ENCODE measurements around the gene CCDC57.

CCDC57 gene

DNA sequence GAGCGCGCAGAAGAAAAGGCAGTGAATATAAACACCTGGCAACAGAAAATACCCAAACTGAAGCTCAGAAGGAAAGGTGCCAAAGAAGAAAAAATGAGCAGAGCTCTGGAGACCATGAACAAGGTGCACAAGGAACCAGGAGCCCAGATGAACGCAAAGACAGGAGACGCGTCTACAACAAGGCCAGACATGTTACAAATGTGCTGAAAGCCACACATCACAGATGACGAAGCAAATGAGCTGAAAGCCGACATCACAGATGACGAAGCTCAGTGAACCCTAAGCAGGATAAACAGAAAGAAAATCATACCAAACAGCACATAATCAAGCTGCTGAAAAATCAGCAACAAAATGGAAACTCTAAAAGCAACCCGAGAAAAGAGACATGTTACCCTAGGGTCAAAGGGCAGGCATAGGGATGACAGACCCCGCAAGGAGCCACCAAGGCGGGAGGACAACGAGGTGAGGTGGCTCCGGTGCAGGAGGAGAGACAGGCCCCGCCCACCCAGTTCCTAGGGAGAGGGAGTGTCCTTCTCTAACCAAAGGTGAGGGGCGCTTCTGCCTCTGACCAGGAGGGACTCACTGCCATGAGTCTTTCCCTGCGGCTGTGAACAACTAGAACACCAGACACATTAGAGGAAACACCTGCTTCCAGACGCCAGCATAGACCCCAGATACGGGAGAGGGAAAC is 39.1 kb downstream of the CCDC57 start:
- no peaks in the 10 kb centered on the region for H3K9me2 ChIP-seq (replicated peaks; ENCODE audit: control insufficient read depth, low read length)
- no peak overlapping the region for H3K4me3 ChIP-seq (ENCODE audit: low read length)
- H3K9me3 ChIP-seq (ENCODE audit: control insufficient read depth, insufficient read depth, low read length) = no peaks in the 10 kb centered on the region
- no peak overlapping the region for H3K27ac ChIP-seq (ENCODE audit: low read depth, low read length)
- H3K4me2 ChIP-seq (ENCODE audit: low read length) = no peak overlapping the region
- no peaks in the 10 kb centered on the region for H3K27me3 ChIP-seq (ENCODE audit: control insufficient read depth, low read length)
- no peaks in the 10 kb centered on the region for H3K79me2 ChIP-seq (ENCODE audit: control insufficient read depth, low read length)
- H3K4me1 ChIP-seq (ENCODE audit: control insufficient read depth, low read length) = peaks cover 10% of the 10 kb centered on the region
- H3F3A ChIP-seq (ENCODE audit: control insufficient read depth, insufficient read depth) = no peaks in the 10 kb centered on the region
- no peaks in the 10 kb centered on the region for H4K20me1 ChIP-seq (ENCODE audit: control insufficient read depth, insufficient read depth, low read depth, low read length)
- no peaks in the 10 kb centered on the region; the same call in 1 of the 2 replicates for H3K36me3 ChIP-seq (ENCODE audit: control insufficient read depth, low read length)
- no peak for TF ChIP-seq EZH2phosphoT487 (IDR thresholded peaks at IDR 0.05; ENCODE audit: borderline replicate concordance, low read length)
- TF ChIP-seq, protein P1, sequence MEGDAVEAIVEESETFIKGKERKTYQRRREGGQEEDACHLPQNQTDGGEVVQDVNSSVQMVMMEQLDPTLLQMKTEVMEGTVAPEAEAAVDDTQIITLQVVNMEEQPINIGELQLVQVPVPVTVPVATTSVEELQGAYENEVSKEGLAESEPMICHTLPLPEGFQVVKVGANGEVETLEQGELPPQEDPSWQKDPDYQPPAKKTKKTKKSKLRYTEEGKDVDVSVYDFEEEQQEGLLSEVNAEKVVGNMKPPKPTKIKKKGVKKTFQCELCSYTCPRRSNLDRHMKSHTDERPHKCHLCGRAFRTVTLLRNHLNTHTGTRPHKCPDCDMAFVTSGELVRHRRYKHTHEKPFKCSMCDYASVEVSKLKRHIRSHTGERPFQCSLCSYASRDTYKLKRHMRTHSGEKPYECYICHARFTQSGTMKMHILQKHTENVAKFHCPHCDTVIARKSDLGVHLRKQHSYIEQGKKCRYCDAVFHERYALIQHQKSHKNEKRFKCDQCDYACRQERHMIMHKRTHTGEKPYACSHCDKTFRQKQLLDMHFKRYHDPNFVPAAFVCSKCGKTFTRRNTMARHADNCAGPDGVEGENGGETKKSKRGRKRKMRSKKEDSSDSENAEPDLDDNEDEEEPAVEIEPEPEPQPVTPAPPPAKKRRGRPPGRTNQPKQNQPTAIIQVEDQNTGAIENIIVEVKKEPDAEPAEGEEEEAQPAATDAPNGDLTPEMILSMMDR (IDR thresholded peaks at IDR 0.05; ENCODE audit: low read depth, low read length, poor library complexity, severe bottlenecking) = no peak

DNA sequence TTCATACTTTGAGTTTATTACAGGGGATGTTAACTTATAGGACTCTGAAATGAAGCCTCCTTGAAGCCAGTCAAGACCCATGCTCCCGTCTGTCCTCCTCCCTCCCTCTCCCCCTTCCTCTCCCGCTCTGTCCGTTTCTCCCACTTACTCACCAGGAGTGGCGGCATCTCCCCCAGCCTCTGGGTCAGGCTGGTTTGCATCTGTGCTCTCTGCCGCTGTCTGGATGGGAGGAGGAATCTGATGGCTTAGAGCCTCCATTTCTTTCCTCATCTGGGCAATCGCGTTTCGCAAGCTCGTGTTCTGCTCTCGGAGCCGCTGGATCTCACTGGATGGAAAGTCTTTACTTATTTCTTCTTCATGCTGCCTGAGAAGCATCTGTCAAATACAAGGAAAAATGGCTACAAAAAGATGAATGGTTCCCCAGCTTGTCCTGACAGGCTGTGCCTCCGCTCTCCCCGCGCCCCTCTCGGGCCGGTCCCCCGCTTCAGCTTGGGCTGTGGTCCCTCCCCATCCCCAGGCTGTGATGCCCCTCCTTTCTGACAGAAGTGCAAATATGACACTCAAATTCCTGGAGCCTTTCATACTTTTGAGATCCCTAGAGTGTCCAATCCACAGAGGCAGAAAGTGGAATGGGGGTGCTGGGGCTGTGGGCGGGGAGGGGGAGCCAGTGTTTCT is 40.0 kb downstream of the CCDC57 start:
- Histone ChIP-seq H3K4me3 (ENCODE audit: low read length) (no peak overlapping the region), H3K4me2 (ENCODE audit: low read length) (no peak overlapping the region), H3K36me3 (ENCODE audit: control insufficient read depth, low read length) (no peaks in the 10 kb centered on the region; the same call in 1 of the 2 replicates), H4K20me1 (ENCODE audit: control insufficient read depth, insufficient read depth, low read depth, low read length) (no peaks in the 10 kb centered on the region), H3K9me3 (ENCODE audit: control insufficient read depth, insufficient read depth, low read length) (no peaks in the 10 kb centered on the region), H3K4me1 (ENCODE audit: control insufficient read depth, low read length) (peaks cover 6% of the 10 kb centered on the region), H3F3A (ENCODE audit: control insufficient read depth, insufficient read depth) (no peaks in the 10 kb centered on the region), H3K79me2 (ENCODE audit: control insufficient read depth, low read length) (no peaks in the 10 kb centered on the region), H3K27me3 (ENCODE audit: control insufficient read depth, low read length) (no peaks in the 10 kb centered on the region), H3K9me2 (replicated peaks; ENCODE audit: control insufficient read depth, low read length) (no peaks in the 10 kb centered on the region), H3K27ac (ENCODE audit: low read depth, low read length) (no peak overlapping the region)
- TF ChIP-seq, protein P1 (IDR thresholded peaks at IDR 0.05; ENCODE audit: low read depth, low read length, poor library complexity, severe bottlenecking) = no peak
- no peak for TF ChIP-seq EZH2phosphoT487 (IDR thresholded peaks at IDR 0.05; ENCODE audit: borderline replicate concordance, low read length)

DNA sequence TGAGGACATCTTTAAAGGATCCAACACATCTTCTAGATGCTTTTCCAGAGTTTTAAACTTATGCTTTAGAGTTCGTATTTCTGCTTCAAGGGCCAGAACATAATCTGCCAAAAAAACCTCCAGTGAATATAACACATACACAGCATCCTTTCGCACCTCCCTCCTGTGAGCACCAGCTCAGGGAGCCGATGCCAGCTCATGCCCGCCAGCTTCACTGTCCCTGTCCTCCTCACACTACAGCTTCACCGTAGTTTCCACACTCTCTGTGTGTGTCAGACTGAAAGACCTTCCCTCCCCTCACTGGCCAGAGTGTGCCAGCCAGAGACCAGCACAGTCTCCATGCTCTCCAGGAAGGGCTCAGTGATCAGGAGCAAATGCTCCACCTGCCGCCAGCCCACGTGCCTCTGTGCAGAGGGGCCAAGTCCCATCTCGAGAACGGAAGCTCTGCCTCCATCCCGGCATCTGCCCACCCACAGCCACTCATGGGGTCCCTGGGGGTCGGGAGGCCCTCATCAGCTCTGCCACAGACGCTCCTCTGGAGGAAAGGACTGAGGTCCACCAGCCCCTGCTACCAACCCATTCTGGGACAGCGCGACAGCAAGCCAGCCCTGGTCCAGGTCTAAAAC is 40.8 kb downstream of the CCDC57 start:
- no peaks in the 10 kb centered on the region for H3K9me3 ChIP-seq (ENCODE audit: control insufficient read depth, insufficient read depth, low read length)
- no peaks in the 10 kb centered on the region for H3K9me2 ChIP-seq (replicated peaks; ENCODE audit: control insufficient read depth, low read length)
- no peaks in the 10 kb centered on the region for H3K79me2 ChIP-seq (ENCODE audit: control insufficient read depth, low read length)
- no peaks in the 10 kb centered on the region for H3K4me1 ChIP-seq (ENCODE audit: control insufficient read depth, low read length)
- H3K27me3 ChIP-seq (ENCODE audit: control insufficient read depth, low read length) = no peaks in the 10 kb centered on the region
- H4K20me1 ChIP-seq (ENCODE audit: control insufficient read depth, insufficient read depth, low read depth, low read length) = no peaks in the 10 kb centered on the region
- no peaks in the 10 kb centered on the region for H3F3A ChIP-seq (ENCODE audit: control insufficient read depth, insufficient read depth)
- H3K4me2 ChIP-seq (ENCODE audit: low read length) = no peak overlapping the region
- H3K36me3 ChIP-seq (ENCODE audit: control insufficient read depth, low read length) = no peaks in the 10 kb centered on the region; the same call in 1 of the 2 replicates
- H3K27ac ChIP-seq (ENCODE audit: low read depth, low read length) = no peak overlapping the region
- no peak overlapping the region for H3K4me3 ChIP-seq (ENCODE audit: low read length)
- no peak for TF ChIP-seq EZH2phosphoT487 (IDR thresholded peaks at IDR 0.05; ENCODE audit: borderline replicate concordance, low read length)
- TF ChIP-seq, protein P1 (IDR thresholded peaks at IDR 0.05; ENCODE audit: low read depth, low read length, poor library complexity, severe bottlenecking) = no peak
